ENCODE measurements around the gene SLC7A1. TPM values are rescaled to one million over a fixed set of nuclear protein-coding genes. Genes with fewer than 3 reads are reported as not detected.

SLC7A1 gene
- total RNA-seq, 5 donors from 2014 or later (not counting 1 experiment from before 2014, with no cell fraction given), result 20.0 to 62.9 (median 57.9) TPM

- ATAC-seq (replicated peaks in 1 of 4), result no peak
Observed at GRCh38 chr13:29474991-29475390, 120.5 kb downstream of the SLC7A1 start.

DNA sequence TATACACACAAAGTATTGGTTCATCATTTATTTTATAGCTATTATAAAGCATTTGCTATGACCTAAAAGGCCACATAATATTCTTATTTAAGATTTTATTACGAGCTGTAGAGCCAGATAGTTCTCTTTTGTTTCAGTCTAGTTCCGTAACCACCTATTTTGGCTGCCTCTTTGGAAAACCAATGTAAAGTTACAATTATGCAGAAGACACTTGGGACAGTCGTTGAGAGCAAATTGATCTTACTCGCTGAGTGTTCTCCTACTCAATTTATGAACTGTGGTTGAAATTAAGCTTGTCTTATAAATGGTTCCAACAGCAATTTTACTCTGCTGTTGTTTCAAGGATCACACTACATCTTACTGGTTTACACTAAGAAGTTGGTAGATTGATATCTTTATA lies 122.3 kb downstream of the SLC7A1 start:
- ChIA-PET CTCF (no interaction called here), POLR2A (interaction anchor here in 1 of 2 donors (0.6 kb wide), 1 partner anchor 1209 kb away, joined by 3 read pairs; no protein-coding TSS in a partner anchor)
- Histone ChIP-seq H3K27ac (ENCODE audit: low read length) (no peak overlapping the region), H3K4me3 (ENCODE audit: control insufficient read depth in 1 of 2, extremely low read depth in 1 of 2, low read length in 1 of 2) (no peak overlapping the region), H3K9me3 (no peaks in the 10 kb centered on the region), H3K4me1 (ENCODE audit: control insufficient read depth in 1 of 2, extremely low read depth in 1 of 2, insufficient read depth in 2 of 2, low read length in 2 of 2) (no peaks in the 10 kb centered on the region), H3K36me3 (ENCODE audit: control insufficient read depth in 2 of 2, extremely low read depth in 1 of 2, insufficient read depth in 1 of 2, low read length in 1 of 2) (no peaks in the 10 kb centered on the region), H3K27me3 (replicated peaks in 1 of 2; ENCODE audit: control insufficient read depth in 2 of 2, extremely low read depth in 1 of 2, insufficient read depth in 2 of 2, low read length in 1 of 2) (no peaks in the 10 kb centered on the region)
- no peaks in the 10 kb centered on the region for H3K9me3 Mint-ChIP-seq
- WGBS (ENCODE audit: insufficient coverage), result 100% methylated on average over 2 of the region's 4 CpGs
- peaks cover 10 to 13% of the 10 kb centered on the region in 2 donors for H3K27me3 Mint-ChIP-seq
- no peak overlapping the region for H3K4me3 Mint-ChIP-seq
- H3K36me3 Mint-ChIP-seq, result no peaks in the 10 kb centered on the region
- H3K4me1 Mint-ChIP-seq, result peaks cover 0 to 5% (median 0%) of the 10 kb centered on the region in 3 donors
- DNase-seq, result no peak
- no peak for ATAC-seq (replicated peaks in 1 of 4)
- no peak overlapping the region for H3K27ac Mint-ChIP-seq

More at GRCh38 chr13:29474991-29475390, 120.5 kb downstream of the SLC7A1 start:
- Mint-ChIP-seq H3K27ac (no peak overlapping the region), H3K4me1 (peaks cover 0 to 5% (median 0%) of the 10 kb centered on the region in 3 donors), H3K27me3 (peaks cover 12 to 20% of the 10 kb centered on the region in 2 donors), H3K9me3 (no peaks in the 10 kb centered on the region), H3K4me3 (no peak overlapping the region), H3K36me3 (no peaks in the 10 kb centered on the region)
- Histone ChIP-seq H3K36me3 (ENCODE audit: control insufficient read depth in 2 of 2, extremely low read depth in 1 of 2, insufficient read depth in 1 of 2, low read length in 1 of 2) (no peaks in the 10 kb centered on the region), H3K4me1 (ENCODE audit: control insufficient read depth in 1 of 2, extremely low read depth in 1 of 2, insufficient read depth in 2 of 2, low read length in 2 of 2) (no peaks in the 10 kb centered on the region), H3K4me3 (ENCODE audit: control insufficient read depth in 1 of 2, extremely low read depth in 1 of 2, low read length in 1 of 2) (no peak overlapping the region), H3K9me3 (no peaks in the 10 kb centered on the region), H3K27ac (ENCODE audit: low read length) (no peak overlapping the region), H3K27me3 (replicated peaks in 1 of 2; ENCODE audit: control insufficient read depth in 2 of 2, extremely low read depth in 1 of 2, insufficient read depth in 2 of 2, low read length in 1 of 2) (peaks cover 0 to under 1% of the 10 kb centered on the region in 2 experiments)
- no CpG with 5 or more reads among the region's 3 CpGs for WGBS (ENCODE audit: insufficient coverage)
- POLR2A ChIA-PET, result interaction anchor here in 1 of 2 donors (0.6 kb wide), 1 partner anchor 839 kb away, joined by 3 read pairs; no protein-coding TSS in a partner anchor
- DNase-seq, result no peak
- CTCF ChIA-PET, result interaction anchor here in 1 of 2 donors (0.5 kb wide), 1 partner anchor 581 kb away, joined by 3 read pairs; no protein-coding TSS in a partner anchor

DNA sequence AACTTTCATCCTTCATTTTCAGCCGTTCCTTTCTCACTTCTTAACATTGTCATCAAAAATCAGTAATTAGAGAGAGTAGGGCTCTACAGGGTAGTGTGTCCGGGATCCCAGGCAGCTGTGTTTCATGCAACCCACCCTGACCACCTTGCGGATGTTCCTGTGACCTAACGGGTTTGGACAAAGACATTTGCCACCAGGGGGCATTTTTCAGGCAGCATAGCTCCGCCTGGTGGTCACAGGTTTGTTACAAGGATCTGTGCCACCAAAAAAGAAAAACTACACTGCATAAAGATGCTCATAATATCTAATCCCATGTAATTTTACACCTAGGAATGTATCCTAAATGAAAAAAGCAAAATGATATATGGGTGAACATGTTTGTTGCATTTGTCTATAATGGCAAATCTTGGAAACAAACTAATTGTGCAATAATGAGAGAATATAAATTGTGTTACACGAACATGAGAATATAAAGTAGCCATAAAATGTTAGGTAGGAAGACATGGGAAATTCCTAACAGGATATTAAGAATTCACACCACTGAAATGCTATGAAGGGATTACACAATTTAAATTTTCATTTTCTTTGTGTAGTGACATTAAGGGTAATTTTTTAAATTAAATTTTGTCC lies 123.0 kb downstream of the SLC7A1 start:
- Histone ChIP-seq H3K27me3 (replicated peaks in 1 of 2; ENCODE audit: control insufficient read depth in 2 of 2, extremely low read depth in 1 of 2, insufficient read depth in 2 of 2, low read length in 1 of 2) (no peaks in the 10 kb centered on the region), H3K9me3 (no peaks in the 10 kb centered on the region), H3K36me3 (ENCODE audit: control insufficient read depth in 2 of 2, extremely low read depth in 1 of 2, insufficient read depth in 1 of 2, low read length in 1 of 2) (no peaks in the 10 kb centered on the region), H3K4me1 (ENCODE audit: control insufficient read depth in 1 of 2, extremely low read depth in 1 of 2, insufficient read depth in 2 of 2, low read length in 2 of 2) (no peaks in the 10 kb centered on the region), H3K27ac (ENCODE audit: low read length) (no peak overlapping the region), H3K4me3 (ENCODE audit: control insufficient read depth in 1 of 2, extremely low read depth in 1 of 2, low read length in 1 of 2) (no peak overlapping the region)
- H3K4me3 Mint-ChIP-seq, result no peak overlapping the region
- CTCF ChIA-PET, result interaction anchor here in 1 of 2 donors (0.7 kb wide), 1 partner anchor 135 kb away, joined by 3 read pairs; no protein-coding TSS in a partner anchor
- peaks cover 0 to 5% (median 0%) of the 10 kb centered on the region in 3 donors for H3K4me1 Mint-ChIP-seq
- 82% methylated on average over 2 of the region's 6 CpGs for WGBS (ENCODE audit: insufficient coverage)
- no peak overlapping the region for H3K27ac Mint-ChIP-seq
- no peaks in the 10 kb centered on the region for H3K9me3 Mint-ChIP-seq
- DNase-seq (peak in 23 of 35 experiments; percentile 4 to 57 (median 17)), ATAC-seq (replicated peaks in 1 of 4) (peak in 2 of 4 experiments; percentile 29 to 41)
- peaks cover 8 to 12% of the 10 kb centered on the region in 2 donors for H3K27me3 Mint-ChIP-seq
- POLR2A ChIA-PET, result no interaction called here
- H3K36me3 Mint-ChIP-seq, result no peaks in the 10 kb centered on the region

- no peak overlapping the region for H3K4me3 ChIP-seq (ENCODE audit: control insufficient read depth in 1 of 2, extremely low read depth in 1 of 2, low read length in 1 of 2)
- H3K27ac ChIP-seq (ENCODE audit: low read length), result no peak overlapping the region
- 76% methylated on average over 6 of the region's 9 CpGs for WGBS (ENCODE audit: insufficient coverage)
- ChIA-PET POLR2A (no interaction called here), CTCF (no interaction called here)
- DNase-seq, result no peak
- H3K36me3 ChIP-seq (ENCODE audit: control insufficient read depth in 2 of 2, extremely low read depth in 1 of 2, insufficient read depth in 1 of 2, low read length in 1 of 2), result no peaks in the 10 kb centered on the region
- no peaks in the 10 kb centered on the region for H3K4me1 ChIP-seq (ENCODE audit: control insufficient read depth in 1 of 2, extremely low read depth in 1 of 2, insufficient read depth in 2 of 2, low read length in 2 of 2)
- H3K27me3 ChIP-seq (replicated peaks in 1 of 2; ENCODE audit: control insufficient read depth in 2 of 2, extremely low read depth in 1 of 2, insufficient read depth in 2 of 2, low read length in 1 of 2), result no peaks in the 10 kb centered on the region
- no peak overlapping the region for H3K27ac Mint-ChIP-seq
- no peaks in the 10 kb centered on the region for H3K36me3 Mint-ChIP-seq
- ATAC-seq (replicated peaks in 1 of 4), result no peak
- no peak overlapping the region for H3K4me3 Mint-ChIP-seq
- peaks cover 0 to 5% (median 0%) of the 10 kb centered on the region in 3 donors for H3K4me1 Mint-ChIP-seq
- no peaks in the 10 kb centered on the region for H3K9me3 ChIP-seq
- H3K9me3 Mint-ChIP-seq, result no peaks in the 10 kb centered on the region
- peaks cover 3 to 4% of the 10 kb centered on the region in 2 donors for H3K27me3 Mint-ChIP-seq
Observed at GRCh38 chr13:29471551-29471950, 123.9 kb downstream of the SLC7A1 start.

GRCh38 chr13:29465741-29466293 lies 129.7 kb downstream of the SLC7A1 start:
- Mint-ChIP-seq H3K9me3 (no peaks in the 10 kb centered on the region), H3K36me3 (no peaks in the 10 kb centered on the region), H3K27me3 (peaks cover 2 to 8% of the 10 kb centered on the region in 2 donors), H3K4me1 (no peaks in the 10 kb centered on the region), H3K27ac (no peak overlapping the region), H3K4me3 (no peak overlapping the region)
- Histone ChIP-seq H3K4me3 (ENCODE audit: control insufficient read depth in 1 of 2, extremely low read depth in 1 of 2, low read length in 1 of 2) (no peak overlapping the region), H3K9me3 (no peaks in the 10 kb centered on the region), H3K36me3 (ENCODE audit: control insufficient read depth in 2 of 2, extremely low read depth in 1 of 2, insufficient read depth in 1 of 2, low read length in 1 of 2) (no peaks in the 10 kb centered on the region), H3K27ac (ENCODE audit: low read length) (no peak overlapping the region), H3K4me1 (ENCODE audit: control insufficient read depth in 1 of 2, extremely low read depth in 1 of 2, insufficient read depth in 2 of 2, low read length in 2 of 2) (no peaks in the 10 kb centered on the region), H3K27me3 (replicated peaks in 1 of 2; ENCODE audit: control insufficient read depth in 2 of 2, extremely low read depth in 1 of 2, insufficient read depth in 2 of 2, low read length in 1 of 2) (peaks cover 0 to 17% of the 10 kb centered on the region in 2 experiments)
- DNase-seq (no peak), ATAC-seq (replicated peaks in 1 of 4) (no peak)
- 97% methylated on average over 4 of the region's 6 CpGs for WGBS (ENCODE audit: insufficient coverage)
- ChIA-PET CTCF (no interaction called here), POLR2A (no interaction called here)

DNA sequence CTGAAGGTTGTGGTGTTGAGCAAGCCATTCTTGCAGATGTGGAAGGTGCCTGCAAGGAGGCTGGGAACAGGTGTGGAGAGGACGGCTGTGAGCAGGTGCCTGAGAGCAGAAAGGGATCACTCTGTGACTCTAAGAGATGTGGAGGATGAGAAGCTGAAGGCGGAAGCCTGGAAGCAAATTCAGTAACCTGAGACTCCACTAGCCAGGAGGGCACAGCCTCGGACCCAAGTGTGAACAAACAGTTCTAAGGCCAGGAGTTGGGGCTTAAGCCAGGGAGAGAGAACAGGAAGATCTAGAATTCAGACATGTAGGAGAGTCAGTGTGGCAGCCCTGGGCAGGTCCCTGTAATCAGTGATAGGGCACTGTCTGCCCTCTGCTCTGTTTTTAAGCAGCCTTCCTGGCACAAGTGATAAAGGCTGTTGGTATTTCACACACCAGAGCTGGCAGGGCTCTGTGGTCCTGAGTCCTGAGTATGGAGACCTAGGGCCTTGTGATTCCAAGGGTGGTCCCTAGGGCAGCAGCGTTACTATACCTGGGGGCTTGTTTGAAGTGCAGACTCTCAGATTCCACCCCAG lies 131.3 kb downstream of the SLC7A1 start:
- Histone ChIP-seq H3K4me3 (ENCODE audit: control insufficient read depth in 1 of 2, extremely low read depth in 1 of 2, low read length in 1 of 2) (no peak overlapping the region), H3K27ac (ENCODE audit: low read length) (no peak overlapping the region), H3K4me1 (ENCODE audit: control insufficient read depth in 1 of 2, extremely low read depth in 1 of 2, insufficient read depth in 2 of 2, low read length in 2 of 2) (no peaks in the 10 kb centered on the region), H3K27me3 (replicated peaks in 1 of 2; ENCODE audit: control insufficient read depth in 2 of 2, extremely low read depth in 1 of 2, insufficient read depth in 2 of 2, low read length in 1 of 2) (peaks cover 0 to 17% of the 10 kb centered on the region in 2 experiments), H3K9me3 (no peaks in the 10 kb centered on the region), H3K36me3 (ENCODE audit: control insufficient read depth in 2 of 2, extremely low read depth in 1 of 2, insufficient read depth in 1 of 2, low read length in 1 of 2) (no peaks in the 10 kb centered on the region)
- Mint-ChIP-seq H3K9me3 (no peaks in the 10 kb centered on the region), H3K36me3 (no peaks in the 10 kb centered on the region), H3K4me3 (no peak overlapping the region), H3K27ac (no peak overlapping the region), H3K4me1 (no peaks in the 10 kb centered on the region), H3K27me3 (peaks cover 11 to 14% of the 10 kb centered on the region in 2 donors)
- DNase-seq (no peak), ATAC-seq (replicated peaks in 1 of 4) (no peak)
- WGBS (ENCODE audit: insufficient coverage), result 83% methylated on average over 4 of the region's 4 CpGs
- ChIA-PET POLR2A (no interaction called here), CTCF (no interaction called here)

Data from T-cell (primary cell).